Ishikawa (cell line): ENCODE measurements around the gene RRAGD.
A peak's percentile ranks its signal among the peaks of the same experiment; 100 is the strongest.

Experiments
- CEBPB ChIP-seq: IDR thresholded peaks from 2 replicates; pipeline ENCODE4 v1.6.1; 2012
- CREB1 ChIP-seq: IDR thresholded peaks from 2 replicates; pipeline ENCODE4 v1.6.1; 2012; ENCODE audit warnings: low read depth
- EGR1 ChIP-seq: IDR thresholded peaks from 2 replicates; pipeline ENCODE4 v1.6.1; 2012
- EP300 ChIP-seq: IDR thresholded peaks from 2 replicates; pipeline ENCODE4 v1.6.1; 2012; ENCODE audit warnings: borderline replicate concordance
- FOXM1 ChIP-seq: IDR thresholded peaks from 2 replicates; pipeline ENCODE4 v1.6.1; 2012; ENCODE audit warnings: low read depth, borderline replicate concordance
- MAX ChIP-seq: IDR thresholded peaks from 2 replicates; pipeline ENCODE4 v1.6.1; 2012
- NFIC ChIP-seq: IDR thresholded peaks from 2 replicates; pipeline ENCODE4 v1.6.1; 2012
- RAD21 ChIP-seq: IDR thresholded peaks from 2 replicates; pipeline ENCODE4 v1.6.1; 2012; ENCODE audit warnings: low read depth
- REST ChIP-seq: IDR thresholded peaks from 2 replicates; pipeline ENCODE4 v1.6.1; 2012; ENCODE audit warnings: low read depth, mild to moderate bottlenecking
- TAF1 ChIP-seq: IDR thresholded peaks from 2 replicates; pipeline ENCODE4 v1.6.1; 2012; ENCODE audit warnings: low read depth, mild to moderate bottlenecking
- TCF12 ChIP-seq: IDR thresholded peaks from 2 replicates; pipeline ENCODE4 v1.6.1; 2012; ENCODE audit warnings: low read depth
- TEAD4 ChIP-seq: IDR thresholded peaks from 2 replicates; pipeline ENCODE4 v1.6.1; 2012
- USF1 ChIP-seq: IDR thresholded peaks from 2 replicates; pipeline ENCODE4 v1.6.1; 2012
- YY1 ChIP-seq: IDR thresholded peaks from 2 replicates; pipeline ENCODE4 v1.6.1; 2012; ENCODE audit warnings: low read depth
- ZBTB7A ChIP-seq: IDR thresholded peaks from 2 replicates; pipeline ENCODE4 v1.6.1; 2012; ENCODE audit warnings: low read depth

RRAGD gene

GRCh38 chr6:89352278-89353117, 59.6 kb downstream of the RRAGD start, which contains the start of gene UBE2J1:
TSS of gene UBE2J1 (minus strand) at chr6:89352722. CDS start at chr6:89352569, 153 bp downstream.
- TF ChIP-seq YY1 (peak; percentile 11; the same call in 1 of the 2 replicates), USF1 (no peak), TCF12 (no peak; the same call in 1 of the 2 replicates), CEBPB (peak; percentile 45; the same call in 1 of the 2 replicates), FOXM1 (no peak), TAF1 (peak; percentile 76), ZBTB7A (peak; percentile 69), MAX (peak; percentile 69), EGR1 (peak; percentile 21; the same call in 1 of the 2 replicates), NFIC (no peak; the same call in 1 of the 2 replicates), EP300 (no peak), REST (0 out of 2 replicates have a peak, but pooled peaks have one; percentile 19), CREB1 (peak; percentile 75), RAD21 (no peak), TEAD4 (no peak; the same call in none of the 2 replicates)

- no peak for TF ChIP-seq EP300
- no peak for TF ChIP-seq TCF12
- TF ChIP-seq NFIC, result no peak
- no peak for TF ChIP-seq RAD21
- no peak for TF ChIP-seq USF1
- TF ChIP-seq TAF1, result no peak
- no peak for TF ChIP-seq ZBTB7A
- no peak for TF ChIP-seq CEBPB
- no peak for TF ChIP-seq FOXM1
- TF ChIP-seq TEAD4, result no peak
- no peak for TF ChIP-seq YY1
- no peak for TF ChIP-seq REST
- TF ChIP-seq EGR1, result no peak
- TF ChIP-seq CREB1, result no peak
- TF ChIP-seq MAX, result no peak
Measured at GRCh38 chr6:89351671-89352277, 60.3 kb downstream of the RRAGD start.

- TF ChIP-seq REST (no peak), FOXM1 (no peak), CREB1 (no peak), EGR1 (no peak), USF1 (no peak), RAD21 (no peak)
Measured at GRCh38 chr6:89350281-89350966, 61.6 kb downstream of the RRAGD start.
